IMR-90 (cell line): ENCODE measurements around the gene CDKL5.

ENCODE experiments used
- BHLHE40 ChIP-seq: fragments of 150-350 bp; IDR thresholded peaks from 2 replicates; pipeline ENCODE4 v1.6.1; 2016; ENCODE audit warnings: mild to moderate bottlenecking, low read depth, low read length
- CHD1 ChIP-seq: IDR thresholded peaks from 2 replicates; pipeline ENCODE4 v1.6.1; 2012; ENCODE audit warnings: low read depth, low read length, improper control_type of control experiment
- CTCF ChIP-seq: conservative IDR thresholded peaks from 2 replicates; pipeline ENCODE4 v1.5.1; 2012; ENCODE audit warnings: mild to moderate bottlenecking, low read depth, low read length, improper control_type of control experiment
- ELK1 ChIP-seq: fragments of 150-350 bp; IDR thresholded peaks from 2 replicates; pipeline ENCODE4 v1.6.1; 2016; ENCODE audit warnings: low read depth, mild to moderate bottlenecking, low read length, moderate library complexity, borderline replicate concordance
- FOS ChIP-seq: fragments of 150-350 bp; IDR thresholded peaks from 2 replicates; pipeline ENCODE4 v1.6.1; 2016; ENCODE audit warnings: low read depth, low read length
- MAFK ChIP-seq: IDR thresholded peaks from 2 replicates; pipeline ENCODE4 v1.6.1; 2012; ENCODE audit warnings: low read depth, low read length, improper control_type of control experiment
- MAZ ChIP-seq: IDR thresholded peaks from 2 replicates; pipeline ENCODE4 v1.6.1; 2012; ENCODE audit warnings: low read depth, mild to moderate bottlenecking, low read length, improper control_type of control experiment, moderate library complexity, borderline replicate concordance
- MXI1 ChIP-seq: IDR thresholded peaks from 2 replicates; pipeline ENCODE4 v1.6.1; 2012; ENCODE audit warnings: low read depth, mild to moderate bottlenecking, low read length, moderate library complexity, borderline replicate concordance
- POLR2A ChIP-seq: IDR thresholded peaks from 2 replicates; pipeline ENCODE4 v1.6.1; 2012; ENCODE audit warnings: mild to moderate bottlenecking, low read depth, low read length
- RAD21 ChIP-seq: IDR thresholded peaks from 2 replicates; pipeline ENCODE4 v1.6.1; 2012; ENCODE audit warnings: low read length, improper control_type of control experiment
- RFX5 ChIP-seq: IDR thresholded peaks from 2 replicates; pipeline ENCODE4 v1.8.0; 2012; ENCODE audit warnings: low read depth, mild to moderate bottlenecking, low read length, moderate library complexity
- SMC3 ChIP-seq: fragments of 150-350 bp; IDR thresholded peaks from 2 replicates; pipeline ENCODE4 v1.6.1; 2016; ENCODE audit warnings: low read depth, mild to moderate bottlenecking, antibody characterized with exemption, low read length, moderate library complexity

- no peak for TF ChIP-seq SMC3
- no peak for TF ChIP-seq MAFK
- no peak for TF ChIP-seq CTCF
- no peak for TF ChIP-seq MAZ
- TF ChIP-seq POLR2A = no peak
- TF ChIP-seq RFX5 = no peak
- no peak for TF ChIP-seq ELK1
- no peak for TF ChIP-seq BHLHE40
- TF ChIP-seq FOS = no peak
- no peak for TF ChIP-seq MXI1
- no peak for TF ChIP-seq CHD1
- TF ChIP-seq RAD21 = no peak
These were observed 10.6 kb downstream of the CDKL5 start for GRCh38 chrX:18436017-18436416.
